ENCODE measurements around the gene TBC1D28.
"Not testable (repeated sequence)": the region's sequence is repeated elsewhere in the genome, so short reads cannot be mapped to it uniquely, and the experiment has no call there.

Gene TBC1D28

GRCh38 chr17:18613016-18613415 lies 31.2 kb downstream of the TBC1D28 start:
- DNase-seq (ENCODE audit: low spot score): not testable (repeated sequence)

- not testable (repeated sequence) for DNase-seq (ENCODE audit: low spot score)
Observed at GRCh38 chr17:18593138-18593537, 51.1 kb downstream of the TBC1D28 start.
